Measurements from ENCODE around the gene GAPDHS. TPM values are rescaled to one million over a fixed set of nuclear protein-coding genes. Genes with fewer than 3 reads are reported as not detected.

The GAPDHS gene
- total RNA-seq, 1 experiment from 2014 or later = not detected

- CTCF ChIA-PET = interaction anchor here (0.7 kb wide), 1 partner anchor 9 kb away, joined by 6 read pairs; no protein-coding TSS in a partner anchor
- intact Hi-C loops (cut with micrococcal nuclease; ENCODE audit: unreplicated experiment) = no loop called here
- H3K4me3 Mint-ChIP-seq (ENCODE audit: low read depth, unreplicated experiment) = no peak overlapping the region
- BruUV-seq (replicated peaks) = no TSS peak
- H3K36me3 Mint-ChIP-seq (ENCODE audit: insufficient read depth, unreplicated experiment) = peaks cover 4% of the 10 kb centered on the region
- TF ChIP-seq CTCF (IDR thresholded peaks at IDR 0.05; ENCODE audit: unreplicated experiment) = no peak
- peaks cover 43% of the 10 kb centered on the region for H3K27me3 Mint-ChIP-seq (ENCODE audit: unreplicated experiment)
- DNase-seq = no peak
- no peak overlapping the region for H3K27ac Mint-ChIP-seq (ENCODE audit: unreplicated experiment)
- H3K9me3 Mint-ChIP-seq (ENCODE audit: low read depth, unreplicated experiment) = no peaks in the 10 kb centered on the region
- peaks cover 20% of the 10 kb centered on the region for H3K4me1 Mint-ChIP-seq (ENCODE audit: low read depth, unreplicated experiment)
Observed at GRCh38 chr19:35518313-35518712, 14.9 kb upstream of the GAPDHS start.

GRCh38 chr19:35519291-35519690 lies 14.0 kb upstream of the GAPDHS start:
- Mint-ChIP-seq H3K27ac (ENCODE audit: unreplicated experiment) (no peak overlapping the region), H3K4me3 (ENCODE audit: low read depth, unreplicated experiment) (no peak overlapping the region), H3K9me3 (ENCODE audit: low read depth, unreplicated experiment) (no peaks in the 10 kb centered on the region), H3K36me3 (ENCODE audit: insufficient read depth, unreplicated experiment) (peaks cover 4% of the 10 kb centered on the region), H3K4me1 (ENCODE audit: low read depth, unreplicated experiment) (peaks cover 10% of the 10 kb centered on the region), H3K27me3 (ENCODE audit: unreplicated experiment) (peaks cover 43% of the 10 kb centered on the region)
- intact Hi-C loops (cut with micrococcal nuclease; ENCODE audit: unreplicated experiment) = no loop called here
- CTCF ChIA-PET = no interaction called here
- BruUV-seq (replicated peaks) = no TSS peak
- TF ChIP-seq CTCF (IDR thresholded peaks at IDR 0.05; ENCODE audit: unreplicated experiment) = no peak
- DNase-seq = peak; percentile 35

GRCh38 chr19:35521124-35521743 lies 12.0 kb upstream of the GAPDHS start:
- H3K27ac Mint-ChIP-seq (ENCODE audit: unreplicated experiment) = no peak overlapping the region
- H3K4me1 Mint-ChIP-seq (ENCODE audit: low read depth, unreplicated experiment) = peaks cover 9% of the 10 kb centered on the region
- BruUV-seq (replicated peaks) = no TSS peak
- peaks cover 4% of the 10 kb centered on the region for H3K36me3 Mint-ChIP-seq (ENCODE audit: insufficient read depth, unreplicated experiment)
- H3K4me3 Mint-ChIP-seq (ENCODE audit: low read depth, unreplicated experiment) = no peak overlapping the region
- peaks cover 51% of the 10 kb centered on the region for H3K27me3 Mint-ChIP-seq (ENCODE audit: unreplicated experiment)
- CTCF ChIA-PET = interaction anchor here (1.1 kb wide), 1 partner anchor 11 kb away, joined by 3 read pairs; no protein-coding TSS in a partner anchor
- H3K9me3 Mint-ChIP-seq (ENCODE audit: low read depth, unreplicated experiment) = no peaks in the 10 kb centered on the region
- intact Hi-C loops (cut with micrococcal nuclease; ENCODE audit: unreplicated experiment) = no loop called here
- no peak for DNase-seq
- no peak for TF ChIP-seq CTCF (IDR thresholded peaks at IDR 0.05; ENCODE audit: unreplicated experiment)

- TF ChIP-seq CTCF (IDR thresholded peaks at IDR 0.05; ENCODE audit: unreplicated experiment) = no peak
- H3K27ac Mint-ChIP-seq (ENCODE audit: unreplicated experiment) = no peak overlapping the region
- peaks cover 4% of the 10 kb centered on the region for H3K36me3 Mint-ChIP-seq (ENCODE audit: insufficient read depth, unreplicated experiment)
- H3K4me1 Mint-ChIP-seq (ENCODE audit: low read depth, unreplicated experiment) = peaks cover 9% of the 10 kb centered on the region
- peaks cover 67% of the 10 kb centered on the region for H3K27me3 Mint-ChIP-seq (ENCODE audit: unreplicated experiment)
- BruUV-seq (replicated peaks) = no TSS peak
- no peaks in the 10 kb centered on the region for H3K9me3 Mint-ChIP-seq (ENCODE audit: low read depth, unreplicated experiment)
- no peak overlapping the region for H3K4me3 Mint-ChIP-seq (ENCODE audit: low read depth, unreplicated experiment)
- intact Hi-C loops (cut with micrococcal nuclease; ENCODE audit: unreplicated experiment) = no loop called here
- DNase-seq = no peak
- CTCF ChIA-PET = interaction anchor here (0.6 to 1.2 kb wide), 2 partner anchors 12 to 19 kb away, joined by 4 to 5 read pairs; no protein-coding TSS in a partner anchor
Observed at GRCh38 chr19:35522745-35523327, 10.4 kb upstream of the GAPDHS start.

Data from Calu3 (cell line).